H1 (cell line): Measurements from ENCODE around the gene TDP1.

Experiments used
- BRCA1 ChIP-seq: IDR thresholded peaks from 2 replicates; pipeline ENCODE4 v1.6.1; 2012; ENCODE audit warnings: low read depth, low read length, improper control_type of control experiment
- CHD2 ChIP-seq: IDR thresholded peaks from 2 replicates; pipeline ENCODE4 v1.6.1; 2012; ENCODE audit warnings: low read length, improper control_type of control experiment
- CREB1 ChIP-seq: IDR thresholded peaks from 2 replicates; pipeline ENCODE4 v1.6.1; 2012; ENCODE audit warnings: inconsistent platforms
- CTCF ChIP-seq, 3 experiments: IDR thresholded peaks; 1 replicate in 2 of 3; 2 replicates in 1 of 3; pipeline versions ENCODE4 v1.5.1 to v1.6.1; 2011; ENCODE audit warnings: low read length in 3 of 3, mild to moderate bottlenecking in 3 of 3, inconsistent platforms in 2 of 3, low read depth in 1 of 3, moderate library complexity in 1 of 3; ENCODE audit not compliant: insufficient read depth in 1 of 3; ENCODE audit errors: control extremely low read depth in 1 of 3
- EZH2 ChIP-seq: fragments of 200-600 bp; sonication (generic); IDR thresholded peaks from 2 replicates; pipeline ENCODE4 v1.7.1; 2012; ENCODE audit warnings: low read depth, mild to moderate bottlenecking, moderate library complexity, low read length, inconsistent platforms; ENCODE audit not compliant: severe bottlenecking
- POLR2A ChIP-seq, 2 experiments: IDR thresholded peaks; 1 replicate in 1 of 2; 2 replicates in 1 of 2; pipeline ENCODE4 v1.6.1; 2011; ENCODE audit warnings: low read depth in 2 of 2, low read length in 2 of 2, mild to moderate bottlenecking in 2 of 2; ENCODE audit errors: control extremely low read depth in 1 of 2
- POLR2AphosphoS5 ChIP-seq: IDR thresholded peaks from 2 replicates; pipeline ENCODE4 v1.6.1; 2011; ENCODE audit warnings: low read depth, low read length
- RFX5 ChIP-seq: IDR thresholded peaks from 2 replicates; pipeline ENCODE4 v1.6.1; 2011; ENCODE audit warnings: low read depth, low read length, improper control_type of control experiment, borderline replicate concordance
- RXRA ChIP-seq: IDR thresholded peaks from 2 replicates; pipeline ENCODE4 v1.6.1; 2011; ENCODE audit warnings: low read depth, mild to moderate bottlenecking, low read length, moderate library complexity; ENCODE audit not compliant: insufficient read depth
- TAF1 ChIP-seq: IDR thresholded peaks from 2 replicates; pipeline ENCODE4 v1.6.1; 2011; ENCODE audit warnings: mild to moderate bottlenecking, low read depth, low read length
- TCF12 ChIP-seq: IDR thresholded peaks from 2 replicates; pipeline ENCODE4 v1.6.1; 2011; ENCODE audit warnings: low read depth, mild to moderate bottlenecking, low read length
- YY1 ChIP-seq: IDR thresholded peaks from 2 replicates; pipeline ENCODE4 v1.6.1; 2011; ENCODE audit warnings: low read depth, mild to moderate bottlenecking, low read length

GRCh38 chr14:89912667-89913211, 43.0 kb upstream of the TDP1 start:
- TF ChIP-seq BRCA1 (no peak), CTCF (IDR thresholded peaks at IDR 0.05; ENCODE audit: control extremely low read depth in 1 of 3, insufficient read depth in 1 of 3, low read depth in 1 of 3, low read length in 3 of 3) (no peak), POLR2A (IDR thresholded peaks at IDR 0.05; ENCODE audit: control extremely low read depth in 1 of 2, low read depth in 2 of 2, low read length in 2 of 2) (no peak), CREB1 (no peak), POLR2AphosphoS5 (no peak), TAF1 (no peak), CHD2 (no peak), EZH2 (no peak), YY1 (no peak), TCF12 (no peak), RFX5 (no peak), RXRA (no peak)
